ENCODE results near the gene SDK1.

SDK1 gene

DNA sequence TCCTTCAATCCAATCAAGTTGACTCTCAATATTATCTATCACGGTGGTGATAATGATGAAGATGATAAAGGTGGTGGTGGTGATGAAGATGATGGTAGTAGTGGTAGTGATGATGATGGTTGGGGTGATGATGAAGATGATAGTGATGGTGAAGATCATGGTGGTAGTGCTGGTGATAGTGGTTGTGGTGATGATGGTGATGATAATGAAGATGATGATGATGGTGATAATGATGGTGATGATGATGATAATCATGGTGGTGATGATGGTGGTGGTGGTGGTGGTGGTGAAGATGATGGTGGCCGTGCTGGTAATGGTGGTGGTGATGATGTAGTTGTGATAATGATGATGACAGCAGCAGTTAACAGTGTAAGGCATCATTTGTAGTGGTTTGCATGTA is 29.8 kb upstream of the SDK1 start:
- TF ChIP-seq, protein P1, sequence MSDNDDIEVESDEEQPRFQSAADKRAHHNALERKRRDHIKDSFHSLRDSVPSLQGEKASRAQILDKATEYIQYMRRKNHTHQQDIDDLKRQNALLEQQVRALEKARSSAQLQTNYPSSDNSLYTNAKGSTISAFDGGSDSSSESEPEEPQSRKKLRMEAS (IDR thresholded peaks at IDR 0.05; ENCODE audit: low read depth, low read length), result no peak
- TF ChIP-seq MYC (IDR thresholded peaks at IDR 0.05; ENCODE audit: low read depth, low read length), result no peak
- TF ChIP-seq, protein P2, sequence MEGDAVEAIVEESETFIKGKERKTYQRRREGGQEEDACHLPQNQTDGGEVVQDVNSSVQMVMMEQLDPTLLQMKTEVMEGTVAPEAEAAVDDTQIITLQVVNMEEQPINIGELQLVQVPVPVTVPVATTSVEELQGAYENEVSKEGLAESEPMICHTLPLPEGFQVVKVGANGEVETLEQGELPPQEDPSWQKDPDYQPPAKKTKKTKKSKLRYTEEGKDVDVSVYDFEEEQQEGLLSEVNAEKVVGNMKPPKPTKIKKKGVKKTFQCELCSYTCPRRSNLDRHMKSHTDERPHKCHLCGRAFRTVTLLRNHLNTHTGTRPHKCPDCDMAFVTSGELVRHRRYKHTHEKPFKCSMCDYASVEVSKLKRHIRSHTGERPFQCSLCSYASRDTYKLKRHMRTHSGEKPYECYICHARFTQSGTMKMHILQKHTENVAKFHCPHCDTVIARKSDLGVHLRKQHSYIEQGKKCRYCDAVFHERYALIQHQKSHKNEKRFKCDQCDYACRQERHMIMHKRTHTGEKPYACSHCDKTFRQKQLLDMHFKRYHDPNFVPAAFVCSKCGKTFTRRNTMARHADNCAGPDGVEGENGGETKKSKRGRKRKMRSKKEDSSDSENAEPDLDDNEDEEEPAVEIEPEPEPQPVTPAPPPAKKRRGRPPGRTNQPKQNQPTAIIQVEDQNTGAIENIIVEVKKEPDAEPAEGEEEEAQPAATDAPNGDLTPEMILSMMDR (IDR thresholded peaks at IDR 0.05; ENCODE audit: low read depth, low read length), result no peak
- TF ChIP-seq POLR2A (IDR thresholded peaks at IDR 0.05; ENCODE audit: extremely low read depth, insufficient read length), result no peak
- no peak overlapping the region for H3K4me3 ChIP-seq (ENCODE audit: low read depth, low read length)
- DNase-seq (ENCODE audit: low read depth), result no peak

DNA sequence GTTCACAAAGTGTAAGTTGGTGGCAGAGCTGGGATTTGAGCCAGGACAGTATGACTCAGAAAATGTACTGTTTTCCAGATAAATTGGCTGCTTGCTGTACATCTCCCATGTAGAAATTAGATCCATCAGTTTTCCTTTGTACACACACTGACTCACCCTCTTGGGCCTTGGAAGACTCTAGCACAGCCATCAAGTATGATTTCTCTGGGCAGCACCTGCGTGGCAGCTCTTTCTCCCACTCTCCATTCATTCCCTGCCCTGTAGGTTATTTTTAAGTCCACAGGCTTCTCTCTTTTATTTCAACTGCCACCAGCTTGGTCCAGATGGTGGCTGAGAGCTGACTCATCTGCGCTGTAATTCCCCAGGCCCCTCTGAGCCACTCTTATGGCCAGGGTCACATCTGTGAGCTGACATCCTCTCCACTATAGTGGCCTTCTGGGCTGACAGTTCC is 28.3 kb upstream of the SDK1 start:
- TF ChIP-seq, protein P1 (IDR thresholded peaks at IDR 0.05; ENCODE audit: low read depth, low read length), result no peak
- TF ChIP-seq, protein P2 (IDR thresholded peaks at IDR 0.05; ENCODE audit: low read depth, low read length), result no peak
- TF ChIP-seq POLR2A (IDR thresholded peaks at IDR 0.05; ENCODE audit: extremely low read depth, insufficient read length) (no peak), MYC (IDR thresholded peaks at IDR 0.05; ENCODE audit: low read depth, low read length) (no peak)
- no peak for DNase-seq (ENCODE audit: low read depth)
- no peak overlapping the region for H3K4me3 ChIP-seq (ENCODE audit: low read depth, low read length)

DNA sequence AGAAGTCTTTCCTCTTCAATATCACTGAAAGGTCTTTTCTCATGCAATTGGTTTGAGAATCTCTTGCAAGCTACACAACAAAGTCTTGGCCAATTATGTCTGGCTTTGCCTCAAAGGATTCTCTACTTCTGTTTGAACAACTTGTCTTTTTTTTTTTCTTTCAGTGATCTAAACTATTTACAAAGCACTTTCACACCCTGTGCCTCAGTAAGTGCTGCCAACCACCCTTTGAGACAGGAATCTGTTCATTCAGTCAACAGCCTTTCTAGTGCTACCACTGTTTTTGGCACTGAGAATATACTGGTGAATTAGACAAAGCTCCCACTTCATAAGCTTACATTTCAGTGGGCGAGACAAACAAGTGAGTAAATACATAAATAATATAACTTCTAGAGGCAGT is 26.9 kb upstream of the SDK1 start:
- no peak for DNase-seq (ENCODE audit: low read depth)
- no peak overlapping the region for H3K4me3 ChIP-seq (ENCODE audit: low read depth, low read length)
- TF ChIP-seq, protein P2 (IDR thresholded peaks at IDR 0.05; ENCODE audit: low read depth, low read length), result no peak
- TF ChIP-seq MYC (IDR thresholded peaks at IDR 0.05; ENCODE audit: low read depth, low read length) (no peak), POLR2A (IDR thresholded peaks at IDR 0.05; ENCODE audit: extremely low read depth, insufficient read length) (no peak)

DNA sequence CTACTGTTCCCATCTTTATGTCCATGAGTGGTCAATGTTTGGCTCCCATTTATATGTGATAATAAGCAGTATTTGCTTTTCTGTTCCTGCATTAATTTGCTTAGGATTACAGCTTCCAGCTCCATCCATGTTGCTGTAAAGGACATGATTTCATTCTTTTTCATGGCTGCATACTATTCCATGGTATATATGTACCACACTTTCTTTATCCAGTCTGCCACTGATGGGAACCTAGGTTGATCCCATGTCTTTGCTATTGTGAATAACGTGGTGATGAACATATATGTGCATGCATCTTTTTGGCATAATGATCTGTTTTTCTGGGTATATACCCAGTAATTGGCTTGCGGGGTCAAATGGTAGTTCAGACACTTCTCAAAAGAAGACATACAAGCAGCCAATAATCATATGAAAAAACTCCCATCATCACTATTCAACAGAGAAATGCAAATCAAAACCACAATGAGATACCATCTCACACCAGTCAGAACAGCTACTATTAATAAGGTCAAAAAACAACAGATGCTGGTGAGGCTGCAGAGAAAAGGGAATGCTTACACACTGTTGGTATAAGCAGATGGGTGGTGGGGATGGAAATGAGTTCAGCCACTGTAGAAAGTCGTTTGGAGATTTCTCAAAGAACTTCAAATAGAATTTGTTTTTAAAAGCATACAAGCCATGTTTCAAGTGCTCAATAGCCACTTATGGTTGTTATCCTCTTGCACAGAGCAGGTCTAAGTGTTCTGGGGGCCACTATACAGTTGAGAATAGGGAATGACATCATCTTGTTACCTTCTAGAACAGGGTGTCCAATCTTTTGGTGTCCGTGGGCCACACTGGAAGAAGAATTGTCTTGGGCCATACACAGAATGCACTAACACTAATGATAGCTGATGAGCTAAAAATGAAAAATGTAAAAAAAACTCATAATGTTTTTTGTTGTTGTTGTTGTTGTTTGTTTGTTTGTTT is 23.2 kb upstream of the SDK1 start:
- DNase-seq (ENCODE audit: low read depth), result no peak
- TF ChIP-seq MYC (IDR thresholded peaks at IDR 0.05; ENCODE audit: low read depth, low read length) (no peak), POLR2A (IDR thresholded peaks at IDR 0.05; ENCODE audit: extremely low read depth, insufficient read length) (no peak)
- TF ChIP-seq, protein P2 (IDR thresholded peaks at IDR 0.05; ENCODE audit: low read depth, low read length), result no peak
- TF ChIP-seq, protein P1 (IDR thresholded peaks at IDR 0.05; ENCODE audit: low read depth, low read length), result no peak

DNA sequence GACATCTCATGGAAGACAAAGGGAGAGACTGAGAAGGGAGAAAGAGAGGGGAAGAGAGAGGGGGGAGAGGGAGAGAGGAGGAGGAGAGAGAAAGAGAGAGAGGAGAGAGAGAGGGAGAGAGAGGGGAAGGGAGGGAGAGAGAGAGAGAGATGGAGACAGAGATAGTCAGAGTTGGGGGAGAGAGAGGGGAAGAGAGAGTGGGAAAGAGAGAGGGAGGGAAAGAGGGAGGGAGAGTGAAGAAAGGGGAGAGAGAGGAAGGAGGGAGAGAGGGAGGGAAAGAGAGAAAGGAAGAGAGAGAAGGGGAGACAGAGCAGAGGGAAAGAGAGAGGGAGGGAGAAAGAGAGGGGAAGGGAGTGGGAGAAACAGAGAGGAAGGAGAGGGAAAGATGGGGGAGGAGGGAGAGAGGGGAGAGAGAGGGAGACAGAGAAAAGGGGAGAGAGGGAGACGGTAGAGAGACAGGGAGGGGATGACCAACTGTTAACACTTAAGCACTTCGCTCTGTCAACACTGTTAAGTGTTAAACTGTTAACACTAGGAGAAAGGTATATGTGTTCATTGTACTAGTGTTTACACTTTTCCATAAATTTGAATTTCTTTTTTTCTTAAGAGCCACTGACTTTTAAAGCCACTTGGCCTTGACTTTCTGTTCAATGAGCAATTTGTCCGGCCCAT is 21.8 kb upstream of the SDK1 start:
- DNase-seq (ENCODE audit: low read depth), result no peak
- no peak overlapping the region for H3K4me3 ChIP-seq (ENCODE audit: low read depth, low read length)
- TF ChIP-seq MYC (IDR thresholded peaks at IDR 0.05; ENCODE audit: low read depth, low read length) (no peak), POLR2A (IDR thresholded peaks at IDR 0.05; ENCODE audit: extremely low read depth, insufficient read length) (no peak)
- TF ChIP-seq, protein P2 (IDR thresholded peaks at IDR 0.05; ENCODE audit: low read depth, low read length), result no peak
- TF ChIP-seq, protein P1 (IDR thresholded peaks at IDR 0.05; ENCODE audit: low read depth, low read length), result no peak

More for the DNA sequence above, 23.2 kb upstream of the SDK1 start:
- H3K4me3 ChIP-seq (ENCODE audit: low read depth, low read length), result no peak overlapping the region

Measured in NB4 (cell line).